Sigmoid colon (tissue), 4 donors: ENCODE results near the gene PTGIR.

ENCODE experiments used
- EP300 ChIP-seq, 4 donors: sonication (generic); formaldehyde crosslinking; IDR thresholded peaks; one replicate each; pipeline ENCODE4 v1.6.1; 2017; ENCODE audit warnings: antibody characterized with exemption in 4 of 4
- TF ChIP-seq, protein P1 (sequence below), 4 experiments: fragments of 450-650 bp in 3 of 4; fragments of 200-600 bp in 1 of 4; IDR thresholded peaks; one replicate each; pipeline ENCODE4 v1.5.1; 2016 to 2019; ENCODE audit warnings: antibody characterized with exemption in 4 of 4, mild to moderate bottlenecking in 3 of 4, moderate library complexity in 2 of 4

DNA sequence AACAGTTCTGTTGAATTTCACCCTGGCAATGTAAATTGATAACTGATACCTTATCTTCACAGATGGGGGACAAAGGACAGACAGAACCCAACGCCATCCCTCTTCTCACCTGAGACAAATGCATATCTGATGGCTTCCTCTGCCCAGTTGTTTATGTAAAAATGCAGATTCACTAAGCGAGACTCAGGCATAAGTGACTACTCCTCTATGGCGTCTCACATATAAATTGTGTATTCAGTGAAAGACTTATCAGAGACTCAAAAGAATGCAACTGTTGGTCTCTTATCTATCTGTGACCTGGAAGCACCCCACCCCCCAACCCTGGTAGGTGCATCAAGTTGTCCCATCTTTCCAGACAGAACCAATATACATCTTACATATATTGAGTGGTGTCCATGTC, 37.0 kb downstream of the PTGIR start:
- no peak for TF ChIP-seq EP300 (IDR thresholded peaks at IDR 0.05)
- TF ChIP-seq, protein P1, sequence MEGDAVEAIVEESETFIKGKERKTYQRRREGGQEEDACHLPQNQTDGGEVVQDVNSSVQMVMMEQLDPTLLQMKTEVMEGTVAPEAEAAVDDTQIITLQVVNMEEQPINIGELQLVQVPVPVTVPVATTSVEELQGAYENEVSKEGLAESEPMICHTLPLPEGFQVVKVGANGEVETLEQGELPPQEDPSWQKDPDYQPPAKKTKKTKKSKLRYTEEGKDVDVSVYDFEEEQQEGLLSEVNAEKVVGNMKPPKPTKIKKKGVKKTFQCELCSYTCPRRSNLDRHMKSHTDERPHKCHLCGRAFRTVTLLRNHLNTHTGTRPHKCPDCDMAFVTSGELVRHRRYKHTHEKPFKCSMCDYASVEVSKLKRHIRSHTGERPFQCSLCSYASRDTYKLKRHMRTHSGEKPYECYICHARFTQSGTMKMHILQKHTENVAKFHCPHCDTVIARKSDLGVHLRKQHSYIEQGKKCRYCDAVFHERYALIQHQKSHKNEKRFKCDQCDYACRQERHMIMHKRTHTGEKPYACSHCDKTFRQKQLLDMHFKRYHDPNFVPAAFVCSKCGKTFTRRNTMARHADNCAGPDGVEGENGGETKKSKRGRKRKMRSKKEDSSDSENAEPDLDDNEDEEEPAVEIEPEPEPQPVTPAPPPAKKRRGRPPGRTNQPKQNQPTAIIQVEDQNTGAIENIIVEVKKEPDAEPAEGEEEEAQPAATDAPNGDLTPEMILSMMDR (IDR thresholded peaks at IDR 0.05), result no peak
